ENCODE measurements around the gene TMEM53.

DNA sequence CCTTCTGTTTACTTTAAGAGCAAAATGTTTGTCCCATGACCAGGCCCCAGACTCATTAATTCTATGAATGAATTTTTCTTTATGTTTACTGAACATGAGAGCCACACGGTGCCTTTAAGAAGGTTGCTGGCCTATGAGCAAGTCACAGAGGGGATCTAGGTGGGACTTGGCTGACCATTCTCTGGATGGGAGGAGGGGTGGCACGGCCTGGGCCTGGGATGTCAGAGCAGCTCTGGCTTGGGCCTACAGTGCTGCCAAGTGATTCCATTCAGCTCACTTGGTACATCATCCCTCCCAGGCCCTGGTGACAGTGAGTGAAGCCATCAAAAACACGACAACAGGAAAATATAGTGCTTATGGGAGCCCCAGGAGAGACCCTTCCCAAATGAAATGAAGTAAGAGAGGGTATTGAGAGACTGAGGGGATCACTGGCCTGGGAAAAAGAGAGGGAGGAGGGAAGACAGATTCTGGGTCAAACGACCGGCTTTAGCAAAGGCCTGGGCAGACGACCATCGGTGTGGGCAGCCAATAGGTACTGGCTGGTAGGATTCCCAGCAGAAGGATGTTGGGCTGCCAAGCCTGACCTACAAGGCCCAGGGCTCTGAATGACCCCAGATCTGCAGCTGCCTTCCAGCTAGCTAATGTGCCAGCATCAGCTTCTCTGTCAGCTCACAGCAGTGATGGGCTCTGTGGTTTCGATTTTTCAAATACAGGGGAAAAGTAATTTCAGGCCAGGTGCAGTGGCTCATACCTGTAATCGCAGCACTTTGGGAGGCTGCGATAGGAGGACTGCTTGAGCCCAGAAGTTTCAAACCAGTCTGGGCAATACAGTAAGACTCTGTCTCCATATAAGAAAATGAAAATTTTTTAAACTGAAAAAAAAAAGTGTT is 3.3 kb downstream of the TMEM53 start:
- TF ChIP-seq, protein P1, sequence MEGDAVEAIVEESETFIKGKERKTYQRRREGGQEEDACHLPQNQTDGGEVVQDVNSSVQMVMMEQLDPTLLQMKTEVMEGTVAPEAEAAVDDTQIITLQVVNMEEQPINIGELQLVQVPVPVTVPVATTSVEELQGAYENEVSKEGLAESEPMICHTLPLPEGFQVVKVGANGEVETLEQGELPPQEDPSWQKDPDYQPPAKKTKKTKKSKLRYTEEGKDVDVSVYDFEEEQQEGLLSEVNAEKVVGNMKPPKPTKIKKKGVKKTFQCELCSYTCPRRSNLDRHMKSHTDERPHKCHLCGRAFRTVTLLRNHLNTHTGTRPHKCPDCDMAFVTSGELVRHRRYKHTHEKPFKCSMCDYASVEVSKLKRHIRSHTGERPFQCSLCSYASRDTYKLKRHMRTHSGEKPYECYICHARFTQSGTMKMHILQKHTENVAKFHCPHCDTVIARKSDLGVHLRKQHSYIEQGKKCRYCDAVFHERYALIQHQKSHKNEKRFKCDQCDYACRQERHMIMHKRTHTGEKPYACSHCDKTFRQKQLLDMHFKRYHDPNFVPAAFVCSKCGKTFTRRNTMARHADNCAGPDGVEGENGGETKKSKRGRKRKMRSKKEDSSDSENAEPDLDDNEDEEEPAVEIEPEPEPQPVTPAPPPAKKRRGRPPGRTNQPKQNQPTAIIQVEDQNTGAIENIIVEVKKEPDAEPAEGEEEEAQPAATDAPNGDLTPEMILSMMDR (IDR thresholded peaks at IDR 0.05) = no peak
- TF ChIP-seq POLR2AphosphoS5 (IDR thresholded peaks at IDR 0.05) = no peak
- no peak for TF ChIP-seq POLR2A (IDR thresholded peaks at IDR 0.05)
- no peak for TF ChIP-seq EP300 (IDR thresholded peaks at IDR 0.05)
